HUDEP-2 (cell line): ENCODE data around the gene PRDM2.

Source experiments
- DNase-seq, 76 experiments: peaks; one replicate each; lab custom pipeline; 2025; ENCODE audit not compliant: unreplicated experiment in 76 of 76; lab: John Stamatoyannopoulos, UW

PRDM2 gene

DNA sequence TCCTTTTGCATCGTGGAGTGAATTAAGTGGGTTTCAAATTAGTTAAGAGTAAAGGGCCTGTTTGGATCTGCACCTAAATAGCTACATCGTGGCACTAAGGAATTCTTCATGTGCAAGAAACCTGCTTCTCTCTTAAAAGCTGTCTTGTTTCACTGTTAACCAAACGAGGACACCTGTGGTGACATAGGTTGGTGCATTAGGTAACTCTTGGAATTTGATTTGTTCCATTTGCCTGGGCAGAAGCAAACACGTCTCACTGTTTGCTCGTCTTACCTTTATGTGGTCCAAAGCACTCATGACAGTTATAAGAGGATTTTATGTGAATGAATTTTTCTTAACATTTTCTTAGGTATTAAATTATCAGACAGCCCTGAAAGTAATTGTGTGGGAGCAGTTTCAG lies 60.9 kb downstream of the PRDM2 start:
- no peak for DNase-seq

- no peak for DNase-seq
Measured at GRCh38 chr1:13761883-13762282, 61.9 kb downstream of the PRDM2 start.

DNA sequence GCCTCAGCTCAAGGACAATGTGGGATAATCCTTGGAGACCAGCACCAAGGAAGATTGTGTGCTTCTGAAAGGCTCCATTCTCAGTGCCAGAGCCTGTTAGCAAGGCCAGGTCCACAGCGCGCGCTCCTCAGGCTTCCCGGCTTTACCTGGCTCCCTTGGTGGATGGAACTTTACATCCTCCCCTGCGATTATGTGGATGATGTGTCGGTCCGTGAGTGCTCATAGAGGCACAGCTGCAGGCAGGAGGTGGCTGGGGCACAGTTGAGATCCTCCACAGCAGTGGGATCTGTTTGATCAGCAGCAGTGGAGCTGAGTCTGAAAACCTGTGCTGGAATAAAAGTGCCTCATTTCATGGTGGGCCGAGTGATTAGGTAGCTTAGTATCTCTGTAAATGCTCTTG lies 62.7 kb downstream of the PRDM2 start:
- DNase-seq: no peak

DNA sequence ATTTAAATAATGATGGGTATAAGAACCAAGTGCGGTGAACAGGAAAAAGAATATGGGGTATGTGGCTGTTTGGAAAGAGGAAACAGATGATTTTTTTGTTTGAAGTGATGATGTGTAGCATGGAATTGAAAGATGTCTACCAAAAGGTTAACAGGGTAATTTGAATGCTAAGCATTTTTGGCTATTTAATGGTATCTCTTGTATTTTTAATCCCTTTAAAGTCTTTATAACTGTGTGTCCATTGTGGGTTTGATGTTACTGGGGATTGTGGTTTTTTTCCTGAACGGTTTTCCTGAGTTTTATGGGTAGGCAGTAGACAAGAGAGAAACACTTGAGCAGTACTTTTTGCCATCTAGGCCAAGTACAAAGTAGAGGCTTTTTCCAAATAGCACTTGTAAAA lies 63.2 kb downstream of the PRDM2 start:
- no peak for DNase-seq

DNA sequence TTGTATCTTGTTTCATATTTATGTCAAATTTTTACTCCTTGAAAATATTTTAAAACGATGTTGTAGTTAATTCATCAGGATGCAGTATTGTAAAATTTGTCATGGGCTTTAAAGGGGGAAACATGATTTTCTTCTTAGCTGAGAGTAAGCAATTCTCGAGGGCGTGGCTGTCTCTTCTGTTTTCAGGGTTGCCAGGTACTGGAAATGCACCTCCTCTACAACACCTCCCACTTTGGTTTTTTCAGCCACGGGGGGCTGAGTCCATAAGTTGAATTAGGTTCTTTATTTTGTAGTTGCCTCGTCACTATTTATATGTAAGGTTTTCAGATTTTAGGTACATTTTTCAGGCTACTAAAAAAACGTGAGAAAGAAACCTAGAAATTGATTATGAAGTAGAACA lies 64.0 kb downstream of the PRDM2 start:
- no peak for DNase-seq

DNA sequence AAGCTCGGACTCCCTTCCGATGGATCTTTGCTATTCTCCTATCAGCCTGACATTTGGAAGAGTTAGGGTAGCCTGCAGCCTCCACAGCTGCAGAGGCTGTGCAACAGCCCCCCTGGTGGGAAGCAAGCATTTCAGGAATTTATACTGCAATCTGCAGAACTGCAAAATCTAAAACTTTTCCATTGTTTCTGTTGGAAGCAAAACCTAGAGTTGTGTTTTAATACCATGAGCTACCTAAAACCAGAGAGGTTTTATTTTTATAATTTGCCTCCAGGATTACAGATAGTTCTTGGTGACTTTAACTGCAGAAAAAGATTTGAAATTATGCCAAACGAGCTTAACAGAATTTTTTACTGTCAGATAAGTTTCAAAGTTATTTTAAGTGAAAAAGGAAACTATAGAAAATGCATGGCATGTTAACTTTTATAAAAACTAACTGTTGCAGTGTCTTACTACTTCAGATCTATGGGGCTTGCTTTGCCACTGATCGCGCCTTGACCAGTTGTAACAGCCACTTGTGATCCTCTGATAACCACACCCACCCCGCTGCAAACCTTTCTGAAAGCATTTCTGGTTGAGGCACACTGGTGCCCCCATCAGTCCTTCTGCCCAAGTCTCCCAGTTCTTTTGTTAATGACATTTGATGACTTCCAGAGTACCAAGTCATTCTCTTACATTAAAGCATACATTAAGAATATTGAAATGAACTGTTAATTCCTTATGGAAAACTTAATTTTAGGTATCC lies 64.8 kb downstream of the PRDM2 start:
- peak in 47 of 76 experiments; percentile 2 to 62 (median 30) for DNase-seq

DNA sequence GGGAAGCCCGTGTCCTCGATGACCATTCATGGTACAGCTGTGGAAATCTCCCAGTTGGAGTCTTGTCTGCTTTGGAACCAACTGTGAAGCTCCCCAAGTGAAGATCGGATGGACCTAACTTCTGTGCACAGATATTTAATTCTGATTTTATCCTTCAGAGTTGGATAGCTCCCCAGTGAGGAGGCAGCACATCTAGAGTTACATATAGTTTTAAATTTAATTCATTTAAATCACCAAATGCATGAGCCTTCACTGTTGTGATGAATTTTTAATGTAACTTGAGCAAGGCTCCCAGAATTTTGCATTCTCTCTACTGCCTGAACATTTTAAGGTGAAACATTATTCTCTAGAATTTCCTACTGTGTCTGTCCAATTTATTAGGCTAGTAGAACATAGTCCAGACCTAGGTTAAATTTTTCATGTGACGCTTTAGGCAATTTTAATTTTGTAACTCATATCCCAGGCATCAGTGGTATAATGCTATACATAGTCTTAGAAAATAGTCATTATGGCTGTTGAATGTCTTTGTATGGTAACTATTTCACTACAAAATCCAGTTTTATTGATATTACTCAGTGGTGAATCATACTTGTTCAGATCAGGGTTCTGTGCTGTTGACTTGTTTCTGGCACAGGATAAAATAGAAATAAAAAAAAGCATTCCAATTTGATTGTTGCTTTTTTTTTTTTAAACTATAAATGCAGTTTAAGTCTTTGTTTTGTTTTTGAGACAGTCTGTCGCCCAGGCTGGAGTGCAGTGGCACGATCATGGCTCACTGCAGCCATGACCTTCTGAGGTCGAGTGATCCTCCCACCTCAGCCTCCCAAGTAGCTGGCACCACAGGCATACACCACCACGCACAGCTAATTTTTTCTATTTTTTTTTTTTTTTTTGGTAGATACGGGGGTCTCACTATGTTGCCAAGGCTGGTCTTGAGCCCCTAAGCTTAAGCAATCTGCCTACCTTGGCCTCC lies 66.9 kb downstream of the PRDM2 start:
- DNase-seq: no peak

DNA sequence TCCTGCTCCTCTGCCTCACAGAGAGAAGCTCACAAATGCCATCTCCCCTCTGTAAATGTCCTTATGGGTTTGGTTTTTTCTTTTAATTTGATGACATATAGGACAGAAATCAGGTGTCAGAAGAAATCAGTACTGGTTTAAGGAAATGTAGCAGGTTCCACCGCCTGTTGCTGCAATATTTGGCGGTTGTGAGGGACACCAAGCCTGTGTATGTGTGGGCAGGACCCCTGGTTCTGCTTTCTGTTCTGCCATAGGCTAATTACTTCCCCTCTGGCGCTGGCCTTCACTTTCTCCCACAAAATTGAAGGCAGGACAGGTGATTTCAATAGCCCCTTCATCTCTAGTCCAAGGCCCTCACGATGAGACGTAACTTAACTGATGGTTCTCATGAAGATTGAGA lies 69.2 kb downstream of the PRDM2 start:
- DNase-seq: no peak

GRCh38 chr1:13769830-13770229 lies 69.8 kb downstream of the PRDM2 start:
- no peak for DNase-seq

GRCh38 chr1:13770743-13771142 lies 70.8 kb downstream of the PRDM2 start:
- no peak for DNase-seq

DNA sequence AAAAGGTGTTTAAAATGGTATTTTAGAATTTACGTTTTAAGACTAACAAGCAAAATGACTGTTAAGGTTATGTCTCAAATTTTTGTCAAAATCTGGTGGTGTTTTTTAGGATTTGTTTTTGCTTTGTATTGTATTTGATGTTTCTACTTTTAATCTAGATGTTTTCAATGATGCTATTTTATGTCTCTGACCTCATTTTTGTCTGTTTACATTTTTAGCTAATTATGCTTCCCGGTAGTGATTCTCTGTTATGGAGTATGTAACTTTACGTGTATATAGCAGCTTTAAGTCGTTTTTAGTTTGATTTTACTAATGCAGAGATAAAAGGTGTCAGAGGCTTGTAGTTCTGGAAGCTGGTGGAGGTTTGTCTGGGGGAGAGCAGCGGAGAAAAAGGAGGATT lies 71.8 kb downstream of the PRDM2 start:
- DNase-seq: no peak

DNA sequence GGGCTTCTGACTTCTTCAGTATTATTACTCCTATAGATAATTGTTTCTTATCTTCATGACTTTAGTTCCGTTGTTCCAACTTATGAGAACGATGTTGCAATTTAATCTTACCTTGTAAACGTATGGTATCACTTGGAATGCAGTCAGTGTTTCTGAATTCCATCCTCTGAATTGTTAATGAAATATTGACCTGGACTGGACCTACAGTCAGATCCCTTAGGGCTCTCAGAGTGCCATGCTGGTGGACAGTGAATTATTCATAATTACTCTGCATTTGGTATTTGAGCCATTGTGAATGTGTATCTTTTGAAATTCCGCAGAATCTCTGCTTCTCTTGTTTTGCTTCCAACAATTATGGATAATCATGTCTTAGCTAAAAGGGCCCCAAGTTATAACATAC lies 72.3 kb downstream of the PRDM2 start:
- DNase-seq: no peak

- DNase-seq: no peak
Measured at GRCh38 chr1:13774121-13774520, 74.1 kb downstream of the PRDM2 start.

DNA sequence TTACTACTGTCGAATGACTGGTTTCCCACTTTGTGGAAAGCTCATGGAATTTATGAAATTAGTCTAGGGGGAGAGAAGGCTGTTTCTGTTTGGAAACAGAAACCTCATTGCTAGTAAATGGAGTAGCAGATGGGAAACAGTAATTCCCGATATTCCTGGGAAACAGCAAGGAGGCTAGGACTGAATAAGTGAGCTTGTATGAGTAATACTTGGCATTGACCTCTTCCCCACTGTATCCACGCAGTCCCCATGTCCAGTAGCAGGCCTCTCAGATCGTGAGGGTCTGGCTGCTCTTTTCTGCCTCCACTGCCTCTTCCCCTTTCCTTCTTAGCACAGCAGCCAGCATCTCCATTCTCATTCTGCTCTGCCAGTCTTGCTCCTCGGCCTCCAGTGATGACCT lies 75.5 kb downstream of the PRDM2 start:
- no peak for DNase-seq

- no peak for DNase-seq
Measured at GRCh38 chr1:13775916-13776315, 75.9 kb downstream of the PRDM2 start.

DNA sequence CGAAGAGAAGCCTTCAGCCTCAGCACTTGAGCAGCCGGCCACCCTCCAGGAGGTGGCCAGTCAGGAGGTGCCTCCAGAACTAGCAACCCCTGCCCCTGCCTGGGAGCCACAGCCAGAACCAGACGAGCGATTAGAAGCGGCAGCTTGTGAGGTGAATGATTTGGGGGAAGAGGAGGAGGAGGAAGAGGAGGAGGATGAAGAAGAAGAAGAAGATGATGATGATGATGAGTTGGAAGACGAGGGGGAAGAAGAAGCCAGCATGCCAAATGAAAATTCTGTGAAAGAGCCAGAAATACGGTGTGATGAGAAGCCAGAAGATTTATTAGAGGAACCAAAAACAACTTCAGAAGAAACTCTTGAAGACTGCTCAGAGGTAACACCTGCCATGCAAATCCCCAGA lies 78.4 kb downstream of the PRDM2 start:
- no peak for DNase-seq

- no peak for DNase-seq
Measured at GRCh38 chr1:13779930-13780329, 79.9 kb downstream of the PRDM2 start.

DNA sequence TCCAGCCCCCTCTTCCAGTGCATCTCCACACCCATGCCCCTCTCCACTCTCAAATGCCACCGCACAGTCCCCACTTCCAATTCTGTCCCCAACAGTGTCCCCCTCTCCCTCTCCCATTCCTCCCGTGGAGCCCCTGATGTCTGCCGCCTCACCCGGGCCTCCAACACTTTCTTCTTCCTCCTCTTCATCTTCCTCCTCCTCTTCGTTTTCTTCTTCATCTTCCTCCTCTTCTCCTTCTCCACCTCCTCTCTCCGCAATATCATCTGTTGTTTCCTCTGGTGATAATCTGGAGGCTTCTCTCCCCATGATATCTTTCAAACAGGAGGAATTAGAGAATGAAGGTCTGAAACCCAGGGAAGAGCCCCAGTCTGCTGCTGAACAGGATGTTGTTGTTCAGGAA lies 80.8 kb downstream of the PRDM2 start:
- no peak for DNase-seq

- no peak for DNase-seq
Measured at GRCh38 chr1:13781228-13781627, 81.2 kb downstream of the PRDM2 start.

- DNase-seq: no peak
Measured at GRCh38 chr1:13781907-13782633, 82.1 kb downstream of the PRDM2 start.

DNA sequence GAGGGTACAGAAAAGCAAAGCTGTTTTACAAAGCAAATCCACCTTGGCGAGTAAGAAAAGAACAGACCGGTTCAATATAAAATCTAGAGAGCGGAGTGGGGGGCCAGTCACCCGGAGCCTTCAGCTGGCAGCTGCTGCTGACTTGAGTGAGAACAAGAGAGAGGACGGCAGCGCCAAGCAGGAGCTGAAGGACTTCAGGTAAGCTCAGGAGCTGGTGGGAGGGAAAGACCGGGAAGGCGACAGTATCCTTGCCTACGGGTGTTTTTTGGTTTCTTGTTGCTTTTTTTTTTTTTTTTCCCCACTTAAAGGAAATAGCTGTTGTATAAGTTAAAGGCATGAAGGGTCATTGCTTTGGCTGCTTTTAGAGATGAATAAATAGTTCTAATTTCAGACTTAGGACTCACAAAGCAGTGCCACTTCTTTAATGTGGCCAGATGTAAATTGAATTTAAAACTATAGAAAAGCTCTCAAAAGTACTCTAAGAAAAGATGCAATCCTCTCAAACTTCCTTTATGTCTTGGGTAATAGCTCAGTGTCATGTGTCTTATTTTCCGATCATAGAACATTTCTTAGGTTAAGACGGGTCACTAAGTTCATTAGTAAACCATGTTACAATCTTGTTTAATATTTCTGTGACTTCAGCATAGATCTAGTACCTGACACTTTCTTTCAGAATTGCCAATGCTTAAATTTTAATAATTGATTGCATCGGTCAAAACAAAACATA lies 82.8 kb downstream of the PRDM2 start:
- no peak for DNase-seq
